Activated T-helper 1 cell treated with anti-CD3 and anti-CD28 coated beads, Interleukin-2, amount 50 U/mL, for 16 hours (primary cell): Measurements from ENCODE around the gene UBE3C.
"Not testable (repeated sequence)": the region's sequence is repeated elsewhere in the genome, so short reads cannot be mapped to it uniquely, and the experiment has no call there.

Experiments used
- DNase-seq, 2 donors: peaks; one replicate each; pipeline ENCODE4 v3.0.0-alpha.2; 2020; ENCODE audit warnings: low read depth in 1 of 2, low spot score in 1 of 2

The UBE3C gene

GRCh38 chr7:157129907-157130460 is 8.7 kb upstream of the UBE3C start:
- no peak for DNase-seq

- DNase-seq, result not testable (repeated sequence)
Measured at GRCh38 chr7:157130849-157131248, 7.9 kb upstream of the UBE3C start.

- no peak for DNase-seq
Measured at GRCh38 chr7:157132796-157133195, 5.9 kb upstream of the UBE3C start.

- DNase-seq, result no peak
Measured at GRCh38 chr7:157133304-157133703, 5.4 kb upstream of the UBE3C start.

GRCh38 chr7:157136372-157136771 is 2.4 kb upstream of the UBE3C start:
- no peak for DNase-seq

- DNase-seq, result no peak
Measured at GRCh38 chr7:157138101-157138423, 664 bp upstream of the UBE3C start.

- peak; percentile 20 to 53 for DNase-seq
Measured at GRCh38 chr7:157139111-157139809, 534 bp downstream of the UBE3C start.

GRCh38 chr7:157139810-157140510 is 1.2 kb downstream of the UBE3C start:
- DNase-seq, result no peak

GRCh38 chr7:157140511-157140905 is 1.8 kb downstream of the UBE3C start:
- no peak for DNase-seq

GRCh38 chr7:157141525-157142060 is 2.9 kb downstream of the UBE3C start:
- DNase-seq, result no peak

- no peak for DNase-seq
Measured at GRCh38 chr7:157143788-157144187, 5.1 kb downstream of the UBE3C start.

- DNase-seq, result no peak
Measured at GRCh38 chr7:157149317-157149716, 10.6 kb downstream of the UBE3C start.

GRCh38 chr7:157150882-157151281 is 12.2 kb downstream of the UBE3C start:
- DNase-seq, result no peak

- no peak for DNase-seq
Measured at GRCh38 chr7:157151626-157152339, 13.1 kb downstream of the UBE3C start.

- no peak for DNase-seq
Measured at GRCh38 chr7:157152391-157152937, 13.7 kb downstream of the UBE3C start.

GRCh38 chr7:157153260-157153659 is 14.5 kb downstream of the UBE3C start:
- no peak for DNase-seq

- no peak for DNase-seq
Measured at GRCh38 chr7:157155959-157156358, 17.2 kb downstream of the UBE3C start.

- DNase-seq, result no peak
Measured at GRCh38 chr7:157158400-157158799, 19.7 kb downstream of the UBE3C start.

- DNase-seq, result not testable (repeated sequence)
Measured at GRCh38 chr7:157159537-157159936, 20.8 kb downstream of the UBE3C start.

GRCh38 chr7:157160433-157160832 is 21.7 kb downstream of the UBE3C start:
- DNase-seq, result no peak

GRCh38 chr7:157165987-157166386 is 27.3 kb downstream of the UBE3C start:
- no peak for DNase-seq
